Articular chondrocyte of knee joint (primary cell): ENCODE data around the gene ZNF653. TPM values are rescaled to one million over a fixed set of nuclear protein-coding genes. Genes with fewer than 3 reads are reported as not detected.

Experiments
- small RNA-seq: library from RNA; depleted of rRNA; stranded (forward); fragments of <200 nt; gene quantifications from one replicate; pipeline ENCODE3, GENCODE V24; 2012
- total RNA-seq: library from RNA; depleted of rRNA; stranded (reverse); fragments of >200 nt; gene quantifications from 2 replicates; pipeline ENCODE4 v1.2.3, GENCODE V29; 2012

Gene ZNF653, protein sequence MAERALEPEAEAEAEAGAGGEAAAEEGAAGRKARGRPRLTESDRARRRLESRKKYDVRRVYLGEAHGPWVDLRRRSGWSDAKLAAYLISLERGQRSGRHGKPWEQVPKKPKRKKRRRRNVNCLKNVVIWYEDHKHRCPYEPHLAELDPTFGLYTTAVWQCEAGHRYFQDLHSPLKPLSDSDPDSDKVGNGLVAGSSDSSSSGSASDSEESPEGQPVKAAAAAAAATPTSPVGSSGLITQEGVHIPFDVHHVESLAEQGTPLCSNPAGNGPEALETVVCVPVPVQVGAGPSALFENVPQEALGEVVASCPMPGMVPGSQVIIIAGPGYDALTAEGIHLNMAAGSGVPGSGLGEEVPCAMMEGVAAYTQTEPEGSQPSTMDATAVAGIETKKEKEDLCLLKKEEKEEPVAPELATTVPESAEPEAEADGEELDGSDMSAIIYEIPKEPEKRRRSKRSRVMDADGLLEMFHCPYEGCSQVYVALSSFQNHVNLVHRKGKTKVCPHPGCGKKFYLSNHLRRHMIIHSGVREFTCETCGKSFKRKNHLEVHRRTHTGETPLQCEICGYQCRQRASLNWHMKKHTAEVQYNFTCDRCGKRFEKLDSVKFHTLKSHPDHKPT
- total RNA-seq, result 3.1 and 3.6 TPM in 2 replicates

DNA sequence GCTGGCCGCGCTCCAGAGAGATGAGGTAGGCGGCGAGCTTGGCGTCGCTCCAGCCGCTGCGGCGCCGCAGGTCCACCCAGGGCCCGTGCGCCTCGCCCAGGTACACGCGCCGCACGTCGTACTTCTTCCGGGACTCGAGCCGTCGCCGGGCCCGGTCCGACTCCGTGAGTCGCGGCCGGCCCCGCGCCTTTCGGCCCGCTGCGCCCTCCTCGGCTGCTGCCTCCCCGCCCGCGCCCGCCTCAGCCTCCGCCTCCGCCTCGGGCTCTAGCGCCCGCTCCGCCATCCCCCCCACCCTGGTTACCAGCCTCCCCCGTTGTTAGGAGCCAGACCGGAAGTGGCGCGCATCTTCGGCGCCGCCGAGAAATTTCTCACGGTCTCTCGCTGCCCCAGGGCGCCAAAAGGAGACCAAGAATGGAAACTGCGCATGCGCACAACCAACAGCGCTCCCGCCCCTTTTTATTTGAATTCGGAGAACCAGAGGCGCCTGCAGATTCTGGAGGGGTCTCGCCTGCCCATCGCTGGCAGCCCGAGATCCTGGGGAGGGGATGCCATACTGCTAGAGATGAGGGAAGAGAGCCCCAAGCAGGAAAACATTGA lies at the start of gene ZNF653:
Gene ZNF653, minus strand, starts transcription at position 336 of the 597 bp plus-strand sequence. Its CDS starts 53 bp downstream, at position 283.

DNA sequence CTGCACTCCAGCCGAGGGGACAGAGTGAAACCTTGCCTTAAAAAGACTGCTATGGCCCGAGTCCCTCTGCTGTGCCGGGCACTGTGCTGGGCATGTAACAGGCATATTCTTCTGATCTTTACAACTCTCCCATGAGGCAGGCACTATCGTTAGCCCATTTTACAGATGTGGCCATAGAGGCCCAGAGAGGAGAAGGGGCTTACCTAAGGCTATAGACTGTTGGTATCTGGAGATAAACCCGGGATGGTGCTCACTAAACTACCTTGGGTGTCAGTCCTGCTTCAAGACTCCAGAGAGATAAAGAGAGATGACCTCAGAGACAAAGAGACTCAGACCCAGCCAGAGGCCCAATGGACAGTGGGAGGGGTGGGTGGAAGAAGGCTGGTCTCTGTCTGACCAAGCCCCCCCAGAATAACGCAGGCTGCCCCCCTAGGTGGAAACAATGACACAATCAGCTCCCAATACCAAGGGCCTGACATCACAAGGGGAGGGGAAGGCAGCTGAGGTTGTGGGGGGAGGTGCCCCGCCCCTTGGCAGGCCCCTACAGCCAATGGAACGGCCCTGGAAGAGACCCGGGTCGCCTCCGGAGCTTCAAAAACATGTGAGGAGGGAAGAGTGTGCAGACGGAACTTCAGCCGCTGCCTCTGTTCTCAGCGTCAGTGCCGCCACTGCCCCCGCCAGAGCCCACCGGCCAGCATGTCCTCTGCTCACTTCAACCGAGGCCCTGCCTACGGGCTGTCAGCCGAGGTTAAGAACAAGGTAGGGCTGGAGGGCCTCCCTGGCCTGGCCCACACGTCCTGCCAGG lies 32.8 kb upstream of the ZNF653 start, which contains the start of gene CNN1:
Gene CNN1, plus strand, starts transcription at position 620 of the 805 bp plus-strand sequence. Its CDS starts 77 bp downstream, at position 697.

DNA sequence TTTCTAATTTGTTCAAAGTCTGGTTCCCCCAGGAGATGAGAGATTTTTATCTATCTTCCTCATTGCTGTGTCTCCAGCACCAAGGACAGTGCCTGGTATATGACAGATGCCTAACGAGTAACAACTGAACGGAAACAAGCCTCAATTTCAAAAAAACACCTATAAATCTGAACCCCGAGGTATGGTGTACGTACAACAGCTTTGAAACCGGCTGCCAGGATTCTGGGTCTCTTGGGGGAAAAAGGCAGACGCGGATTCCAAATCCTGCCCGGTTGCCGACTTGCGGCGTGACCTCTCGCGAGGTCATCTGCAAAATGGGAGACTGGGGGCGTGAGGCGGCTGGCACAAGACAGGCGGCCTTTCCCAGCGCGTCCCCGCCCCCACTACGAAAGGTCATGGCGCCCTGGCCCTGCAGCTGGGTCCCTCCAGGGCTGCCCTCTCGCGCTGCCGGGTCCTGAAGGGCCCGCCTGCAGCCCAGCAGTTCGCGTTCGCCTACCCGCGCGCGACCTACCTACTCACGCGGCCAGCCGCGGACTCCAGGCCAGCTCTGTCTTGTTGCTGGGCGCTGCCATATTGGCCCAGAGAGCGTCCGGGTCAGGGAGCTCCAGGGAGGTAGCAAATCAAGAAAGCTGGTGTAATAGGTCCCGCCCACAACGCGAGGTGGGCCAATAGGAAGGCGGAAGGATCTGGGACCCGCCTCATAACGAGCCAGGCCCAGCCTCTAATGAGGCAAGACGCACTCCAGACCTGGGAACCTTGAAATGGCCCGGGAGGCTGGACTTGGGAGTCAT lies 23.1 kb upstream of the ZNF653 start, which contains the start of gene ECSIT:
Gene ECSIT, minus strand, starts transcription at position 584 of the 791 bp plus-strand sequence. CDS start 9,964 bp downstream, outside the sequence.

DNA sequence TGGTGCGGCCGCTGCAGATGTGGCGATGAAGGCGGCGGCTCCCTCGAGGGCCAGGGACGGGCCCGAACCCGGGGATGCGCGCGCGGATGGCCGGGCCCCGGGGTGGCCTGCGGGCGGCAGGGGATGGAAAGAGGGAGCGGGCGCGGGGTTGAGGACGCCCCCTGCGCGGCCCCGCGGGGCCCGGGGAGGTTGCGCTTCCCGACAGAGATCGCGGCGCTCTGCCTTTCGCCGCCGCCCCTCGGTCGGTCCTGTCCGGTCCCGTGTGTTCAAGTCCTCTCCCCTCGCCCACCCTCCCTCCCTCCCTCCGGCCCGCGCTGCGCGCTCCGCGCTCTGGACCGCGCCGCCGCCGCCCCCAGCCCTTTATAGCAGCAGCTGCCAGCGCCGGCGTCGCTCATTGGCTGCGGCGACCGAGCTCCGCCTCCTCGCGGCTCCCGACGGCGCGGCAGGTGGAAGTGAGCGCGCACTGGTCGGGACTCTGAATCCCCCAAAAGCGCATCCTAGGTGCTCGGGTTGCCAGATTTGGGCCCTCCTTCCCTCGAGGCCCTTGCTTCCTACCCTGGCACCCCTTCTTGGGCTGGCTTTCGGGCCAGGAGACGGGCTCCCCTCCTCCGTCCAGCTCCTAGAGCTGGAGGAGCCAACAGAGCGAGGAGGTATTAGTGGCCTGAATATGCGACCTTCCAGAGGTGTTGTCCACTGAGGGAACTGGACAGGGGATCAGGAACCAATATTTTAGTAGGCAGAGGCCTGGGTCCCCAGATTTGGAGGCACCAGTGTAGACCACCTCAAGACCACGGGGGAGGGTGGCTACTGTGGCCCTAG lies 24.7 kb downstream of the ZNF653 start, which contains the start of gene ELAVL3:
Gene ELAVL3, minus strand, starts transcription at position 332 of the 819 bp plus-strand sequence. CDS start 438 bp downstream, outside the sequence.

DNA sequence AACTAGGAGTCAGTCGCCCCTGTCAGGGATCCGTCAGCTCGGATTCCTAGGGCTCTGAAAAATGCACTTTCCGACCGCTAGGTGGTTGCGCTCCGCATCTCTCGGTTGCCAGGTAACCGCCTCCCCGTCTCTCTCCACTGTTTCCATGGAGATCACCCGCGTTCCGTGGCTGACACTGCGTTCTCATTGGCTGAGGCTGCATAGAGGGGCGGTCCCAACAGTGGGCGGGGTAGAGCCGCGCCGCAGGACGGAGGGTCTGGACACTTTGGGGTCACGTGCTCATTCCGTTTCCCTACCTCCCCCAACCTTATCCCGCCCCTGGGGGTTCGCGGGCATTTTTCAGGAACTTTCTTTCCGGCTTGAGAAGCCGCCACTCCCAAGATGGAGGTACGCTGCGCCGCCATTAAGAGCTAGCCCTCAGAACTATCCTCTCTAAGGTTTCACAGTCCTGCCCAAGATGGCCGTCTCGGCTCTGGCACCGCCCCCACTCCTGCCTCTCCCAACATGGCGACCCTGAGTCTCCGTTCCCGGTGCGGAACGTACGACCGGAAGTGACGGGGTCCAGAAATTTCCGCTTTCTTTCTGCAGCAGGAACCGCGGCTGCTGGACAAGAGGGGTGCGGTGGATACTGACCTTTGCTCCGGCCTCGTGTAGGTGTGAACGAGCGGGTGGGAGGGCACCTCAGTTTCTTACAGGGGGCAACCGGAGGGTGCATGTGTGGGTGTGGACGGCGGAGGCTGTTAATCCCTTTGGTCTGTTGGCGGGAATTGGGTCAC lies 70.4 kb downstream of the ZNF653 start, which contains the start of the genes ODAD3 and PRKCSH:
Gene ODAD3, minus strand, starts transcription at position 65 of the 776 bp plus-strand sequence. CDS start 105 bp downstream, outside the sequence.
Gene PRKCSH, plus strand, starts transcription at position 579 of the 776 bp plus-strand sequence. CDS start 483 bp downstream, outside the sequence.

Small RNAs within 50 kb of the gene (small RNA-seq; reads per million reads assigned to genes)
- gene MIR7974 (not detected), gene RN7SL833P (not detected)

Other genes with a start within 250 kb of the ZNF653 start
- gene DOCK6, start 243.3 kb downstream of the ZNF653 start, total RNA-seq, result 11.0 and 13.1 TPM in 2 replicates
- not detected in 2 replicates for gene TSPAN16, start 209.7 kb downstream of the ZNF653 start, total RNA-seq
- 11.4 and 12.9 TPM in 2 replicates for gene RAB3D, start 166.2 kb downstream of the ZNF653 start, total RNA-seq
- gene TMEM205, start 159.6 kb downstream of the ZNF653 start, total RNA-seq, result 76.3 and 80.2 TPM in 2 replicates
- 9.9 and 13.8 TPM in 2 replicates for gene CCDC159, start 159.3 kb downstream of the ZNF653 start, total RNA-seq
- 12.0 and 14.0 TPM in 2 replicates for gene PLPPR2, start 150.4 kb downstream of the ZNF653 start, total RNA-seq
- gene SWSAP1, start 131.2 kb downstream of the ZNF653 start, total RNA-seq, result 0.43 and 0.91 TPM in 2 replicates
- gene EPOR, start 121.5 kb downstream of the ZNF653 start, total RNA-seq, result 2.0 and 3.0 TPM in 2 replicates
- 4.3 and 6.5 TPM in 2 replicates for gene RGL3, start 86.5 kb downstream of the ZNF653 start, total RNA-seq
- 0.26 and 0.32 TPM in 2 replicates for gene ODAD3, start 70.7 kb downstream of the ZNF653 start, total RNA-seq
- gene PRKCSH, start 70.2 kb downstream of the ZNF653 start, total RNA-seq, result 114 and 135 TPM in 2 replicates
- not detected in 2 replicates for gene ELAVL3, start 24.8 kb downstream of the ZNF653 start, total RNA-seq
- gene ECSIT, start 23.3 kb upstream of the ZNF653 start, total RNA-seq, result 15.0 and 21.0 TPM in 2 replicates
- 1.0 and 1.1 TPM in 2 replicates for gene CNN1, start 33.0 kb upstream of the ZNF653 start, total RNA-seq
- 30.4 and 30.7 TPM in 2 replicates for gene ELOF1, start 53.4 kb upstream of the ZNF653 start, total RNA-seq
- 0.39 and 0.54 TPM in 2 replicates for gene ACP5, start 71.8 kb upstream of the ZNF653 start, total RNA-seq
- 15.0 and 21.1 TPM in 2 replicates for gene ZNF627, start 91.6 kb upstream of the ZNF653 start, total RNA-seq
- gene ZNF823, start 233.1 kb upstream of the ZNF653 start, total RNA-seq, result 6.7 and 9.6 TPM in 2 replicates